Measurements from ENCODE around the gene ITPKB.
"Not testable (repeated sequence)": the region's sequence is repeated elsewhere in the genome, so short reads cannot be mapped to it uniquely, and the experiment has no call there.

The ITPKB gene

DNA sequence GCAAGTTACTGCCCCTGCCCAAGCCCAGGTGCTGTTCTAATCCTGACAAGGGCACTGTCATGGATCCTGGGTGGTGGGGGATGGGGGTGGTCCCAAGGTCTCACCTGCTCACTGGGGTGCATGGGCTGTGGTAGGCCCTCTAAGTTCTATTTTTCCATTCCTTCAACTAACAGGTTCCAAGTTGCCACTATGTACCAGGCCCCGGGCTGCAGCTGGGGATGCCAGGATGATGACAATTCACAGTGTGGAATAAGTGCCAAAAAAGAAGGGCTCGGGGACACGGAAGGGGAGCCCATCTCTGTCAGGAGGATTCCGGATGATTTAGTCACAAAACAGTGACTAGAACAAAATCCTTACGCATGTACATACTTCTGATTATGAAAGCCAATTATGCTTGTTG lies 114.6 kb downstream of the ITPKB start:
- DNase-seq (ENCODE audit: low read depth, low spot score), result no peak

DNA sequence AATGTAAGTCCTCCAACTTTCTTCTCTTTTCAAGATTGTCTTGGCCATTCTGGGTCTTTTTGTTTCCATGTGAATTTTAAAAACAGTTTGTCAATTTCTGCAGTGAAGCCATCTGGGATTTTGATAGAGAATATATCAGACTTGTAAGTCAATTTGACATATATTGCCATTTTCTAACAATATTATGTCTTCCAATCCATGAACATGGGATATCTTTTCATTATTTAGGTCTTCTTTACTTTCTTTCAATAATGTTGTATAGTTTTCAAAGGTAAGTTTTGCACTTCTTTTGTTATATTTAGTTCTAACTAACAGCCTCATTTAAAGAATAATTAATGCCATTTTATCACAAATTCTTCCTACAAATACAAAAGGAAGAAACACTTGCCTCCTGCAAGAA lies 117.1 kb downstream of the ITPKB start:
- DNase-seq (ENCODE audit: low read depth, low spot score), result no peak

DNA sequence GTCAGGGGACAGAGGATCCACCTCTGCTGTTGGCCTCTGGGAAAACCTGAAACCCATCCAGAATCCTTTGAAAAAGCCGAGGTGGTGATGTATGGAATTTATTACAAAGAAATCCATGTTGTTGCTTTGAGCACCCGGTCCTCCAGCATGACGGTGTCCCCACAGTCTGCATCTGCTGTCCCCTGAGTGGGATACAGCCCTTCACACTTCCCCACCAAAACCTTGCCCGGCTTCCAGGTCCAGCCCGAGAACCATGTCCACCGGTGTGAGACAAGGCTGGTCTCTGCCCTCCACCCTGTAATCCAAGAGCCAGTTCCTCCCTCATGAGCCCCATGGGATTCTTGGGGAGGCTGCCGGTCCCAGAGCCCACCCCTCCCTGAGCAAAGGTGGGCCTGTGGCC lies 120.1 kb downstream of the ITPKB start:
- DNase-seq (ENCODE audit: low read depth, low spot score), result no peak

DNA sequence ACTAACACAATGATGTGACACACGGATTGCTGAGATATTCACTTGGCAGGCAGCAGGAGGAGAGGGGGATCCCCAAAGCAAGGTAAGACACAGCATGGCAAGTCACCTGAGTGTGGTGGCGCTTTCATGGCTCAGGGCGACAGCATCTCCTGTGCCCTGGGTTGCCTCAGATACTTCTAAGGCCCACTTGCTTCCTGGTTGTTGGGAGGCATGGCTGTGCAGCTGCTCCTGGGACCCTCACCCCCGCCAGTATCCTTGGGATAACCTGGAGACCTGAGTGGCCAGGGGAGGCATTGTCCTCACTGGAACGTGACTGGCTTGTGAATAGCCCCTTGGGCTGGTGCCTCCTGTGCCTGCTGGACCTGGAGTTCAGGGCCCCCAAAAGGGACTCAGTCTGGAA lies 120.7 kb downstream of the ITPKB start:
- no peak for DNase-seq (ENCODE audit: low read depth, low spot score)

DNA sequence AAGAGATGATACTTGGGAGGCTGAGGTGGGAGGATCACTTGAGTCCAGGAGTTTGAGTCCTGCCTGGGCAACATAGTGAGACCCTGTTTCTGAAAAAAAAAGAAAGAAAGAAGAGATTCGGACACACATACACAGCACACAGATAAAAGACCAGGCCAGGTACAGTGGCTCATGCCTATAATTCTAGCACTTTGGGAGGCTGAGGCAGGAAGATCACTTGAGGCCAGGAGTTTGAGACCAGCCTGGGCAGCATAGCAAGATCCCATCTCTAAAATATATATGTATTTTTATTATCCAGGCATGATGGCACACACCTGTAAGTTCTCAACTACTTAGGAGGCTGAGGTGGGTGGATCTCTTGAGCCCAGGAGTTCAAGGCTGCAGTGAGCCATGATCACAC lies 121.4 kb downstream of the ITPKB start:
- DNase-seq (ENCODE audit: low read depth, low spot score), result not testable (repeated sequence)

DNA sequence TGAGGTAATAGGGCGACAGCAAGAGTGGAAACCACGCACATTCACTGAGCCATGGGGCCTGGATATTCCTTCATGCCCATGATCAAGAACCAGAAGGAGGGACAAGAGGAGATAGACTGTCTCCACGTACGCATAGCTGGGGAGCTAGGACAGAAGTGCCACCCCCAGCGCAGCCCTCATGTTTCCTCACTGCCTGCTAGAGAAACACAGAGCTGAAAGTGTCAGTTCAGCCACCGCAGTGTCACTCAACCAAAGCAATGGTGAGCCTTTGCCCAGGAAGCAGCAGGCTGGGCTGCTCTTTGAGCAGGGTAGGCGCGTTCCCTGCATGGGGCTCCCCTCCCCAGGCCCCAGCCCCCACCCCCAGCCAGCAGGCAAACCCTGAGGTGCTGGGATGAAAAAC lies 122.0 kb downstream of the ITPKB start:
- no peak for DNase-seq (ENCODE audit: low read depth, low spot score)

DNA sequence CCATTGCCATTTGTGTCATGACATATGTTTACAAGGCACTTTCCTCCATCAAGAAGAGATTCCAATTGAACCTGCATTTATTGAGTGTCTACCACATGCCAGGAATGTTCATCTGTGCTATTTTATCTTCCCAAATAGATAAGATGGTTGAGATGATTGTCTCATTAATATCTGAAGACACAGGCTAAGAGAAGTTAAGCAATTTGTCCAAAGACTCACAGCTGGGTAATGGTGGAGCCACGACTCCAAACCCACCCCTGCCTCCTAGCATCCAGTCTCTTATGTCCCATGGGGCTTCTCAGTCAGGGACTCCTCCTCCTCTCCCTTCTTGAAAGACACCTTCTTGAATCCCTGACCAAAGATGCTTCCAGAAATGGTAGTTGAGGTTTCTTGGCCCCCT lies 122.4 kb downstream of the ITPKB start:
- DNase-seq (ENCODE audit: low read depth, low spot score), result no peak

DNA sequence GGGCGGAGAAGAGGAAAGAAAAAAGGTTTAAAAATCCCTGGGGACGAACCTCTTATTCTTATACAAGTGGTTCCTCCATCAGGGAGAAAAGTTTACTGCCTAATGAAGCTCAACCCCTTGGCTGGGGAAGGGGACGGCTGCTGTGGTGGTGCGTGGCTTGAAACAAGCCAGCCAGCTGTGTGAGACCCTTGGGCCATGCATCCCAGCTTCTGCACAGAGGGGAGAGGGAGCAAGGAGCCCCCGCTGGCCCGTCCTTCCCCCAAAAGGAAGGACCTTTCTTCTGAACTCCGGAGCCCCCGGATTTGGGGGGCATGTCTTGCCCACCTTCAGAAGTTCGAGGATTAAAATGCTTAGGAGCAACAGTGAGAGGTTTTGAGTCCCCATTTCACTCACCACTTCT lies 123.2 kb downstream of the ITPKB start:
- DNase-seq (ENCODE audit: low read depth, low spot score), result no peak

DNA sequence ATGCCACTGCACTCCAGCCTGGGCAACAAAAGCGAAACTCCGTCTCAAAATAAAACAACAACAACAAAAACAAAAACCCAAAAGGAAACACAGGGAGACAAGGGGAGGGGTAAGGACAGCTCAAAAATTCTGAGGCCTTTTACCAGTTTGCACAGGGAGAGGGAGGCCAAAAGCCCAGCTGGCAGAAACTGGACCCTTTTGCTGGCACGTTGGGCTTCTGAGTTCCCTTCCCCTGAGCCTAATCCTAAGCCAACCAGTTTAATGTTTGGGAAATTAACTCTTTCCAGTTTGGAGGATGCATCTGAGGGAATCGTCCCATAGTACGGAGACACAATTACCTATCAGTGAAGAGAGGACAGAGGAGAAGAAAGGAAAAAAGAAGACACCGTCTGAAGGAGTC lies 127.1 kb downstream of the ITPKB start:
- DNase-seq (ENCODE audit: low read depth, low spot score), result not testable (repeated sequence)

DNA sequence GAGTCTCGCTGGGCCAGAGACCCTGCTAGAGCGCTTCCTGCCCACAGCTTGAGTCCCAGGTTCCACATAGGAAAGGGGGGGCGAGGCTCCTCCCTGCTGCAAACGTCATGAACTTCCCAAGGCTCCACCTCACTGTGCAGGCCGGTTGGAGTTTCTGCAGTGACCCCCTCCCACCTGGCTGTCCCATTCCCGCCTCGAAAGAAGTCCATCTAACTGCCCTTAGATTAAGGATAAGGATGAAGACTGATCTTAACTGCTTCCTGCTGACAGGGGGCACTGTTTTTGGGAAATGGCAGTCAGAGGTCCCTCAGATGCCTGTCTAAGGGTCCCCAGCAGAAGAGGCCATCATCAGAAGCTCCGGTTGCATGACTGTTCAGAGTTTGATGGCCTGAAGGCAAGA lies 127.8 kb downstream of the ITPKB start:
- no peak for DNase-seq (ENCODE audit: low read depth, low spot score)

DNA sequence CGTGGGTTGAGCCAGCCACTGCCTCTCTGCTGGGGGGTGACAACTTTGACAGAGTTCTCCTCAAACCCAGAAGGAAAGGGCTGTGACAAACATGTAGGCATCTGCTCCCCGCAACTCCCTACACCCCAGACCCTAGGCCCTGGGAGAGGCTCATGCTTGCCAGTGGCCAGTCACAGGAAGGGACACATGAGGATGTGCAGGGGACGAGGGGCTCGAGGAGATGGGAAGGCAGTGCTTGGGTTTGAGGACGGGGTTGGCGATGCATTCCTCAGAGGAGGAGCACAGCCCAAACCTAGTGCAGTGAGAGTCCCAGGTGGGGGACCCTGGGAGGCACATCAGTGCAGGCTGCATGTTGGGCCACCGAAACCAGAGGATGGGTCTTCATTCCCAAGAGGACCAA lies 128.4 kb downstream of the ITPKB start:
- DNase-seq (ENCODE audit: low read depth, low spot score), result no peak

DNA sequence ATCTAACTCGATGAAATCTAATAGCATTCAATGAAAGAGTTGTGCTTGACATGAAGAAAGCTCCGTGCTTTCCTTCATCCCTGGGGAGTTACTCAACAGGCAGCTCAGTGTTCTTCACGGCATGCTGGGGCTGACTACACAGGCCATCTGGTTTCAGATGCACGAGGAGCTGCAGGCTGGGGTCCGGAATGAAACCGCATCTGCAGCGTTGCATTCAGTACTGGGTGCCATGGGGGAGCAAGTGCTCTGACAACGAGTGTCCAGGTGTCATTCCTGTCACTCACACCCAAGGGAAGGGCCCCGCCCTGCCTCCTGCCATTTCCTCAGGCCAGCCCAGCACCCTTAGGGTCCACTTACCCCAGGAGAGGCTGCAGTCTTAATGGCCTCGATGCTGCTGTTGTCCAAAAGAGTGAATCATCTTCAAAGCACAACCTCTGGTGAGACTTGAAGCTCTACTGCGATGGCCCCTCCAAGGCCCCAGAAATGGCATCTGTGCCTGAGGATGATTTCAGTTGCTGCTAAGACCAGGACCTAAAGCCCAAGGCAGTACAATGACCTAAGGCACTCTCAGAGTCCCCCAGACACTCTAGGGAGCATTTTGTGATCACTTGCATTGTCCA lies 129.1 kb downstream of the ITPKB start:
- no peak for DNase-seq (ENCODE audit: low read depth, low spot score)

DNA sequence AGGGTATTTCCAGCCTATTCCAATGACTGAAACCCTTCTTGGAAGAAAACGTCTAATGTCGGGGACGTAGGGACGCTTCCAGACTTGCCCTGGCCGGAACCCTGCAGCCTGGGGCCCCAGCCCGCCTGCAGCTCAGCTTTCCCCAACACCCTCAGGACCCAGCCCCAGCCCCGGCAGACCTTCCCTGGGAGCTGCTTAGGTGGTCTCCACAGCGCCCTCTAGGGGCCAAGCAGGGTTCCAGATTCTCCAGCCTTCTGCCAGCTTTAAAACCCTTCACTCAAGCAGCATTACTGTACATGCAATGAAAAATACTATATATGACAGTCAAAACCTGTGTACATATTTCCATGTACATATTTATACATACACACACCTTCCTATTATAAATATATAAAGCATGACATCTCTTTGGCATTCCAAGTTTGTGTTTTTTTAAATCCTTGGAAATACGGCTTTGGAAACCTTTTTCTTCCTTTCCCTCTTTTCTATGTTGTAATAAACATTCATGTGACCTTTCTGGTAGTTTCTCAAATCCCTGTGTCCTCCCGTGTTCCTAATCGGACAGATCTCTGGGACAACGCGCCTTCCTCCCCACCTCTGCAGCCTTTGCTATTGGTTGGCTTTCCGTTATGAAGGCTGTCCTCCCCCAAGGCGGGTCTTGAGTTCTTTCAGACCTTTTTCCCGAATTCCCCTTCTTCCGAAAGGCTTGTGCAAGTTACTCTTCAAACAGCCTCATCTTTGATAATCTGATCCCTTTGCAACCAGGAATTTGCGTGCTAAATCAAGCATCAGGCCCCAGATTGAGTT lies 130.2 kb downstream of the ITPKB start:
- peak; percentile 52 for DNase-seq (ENCODE audit: low read depth, low spot score)

DNA sequence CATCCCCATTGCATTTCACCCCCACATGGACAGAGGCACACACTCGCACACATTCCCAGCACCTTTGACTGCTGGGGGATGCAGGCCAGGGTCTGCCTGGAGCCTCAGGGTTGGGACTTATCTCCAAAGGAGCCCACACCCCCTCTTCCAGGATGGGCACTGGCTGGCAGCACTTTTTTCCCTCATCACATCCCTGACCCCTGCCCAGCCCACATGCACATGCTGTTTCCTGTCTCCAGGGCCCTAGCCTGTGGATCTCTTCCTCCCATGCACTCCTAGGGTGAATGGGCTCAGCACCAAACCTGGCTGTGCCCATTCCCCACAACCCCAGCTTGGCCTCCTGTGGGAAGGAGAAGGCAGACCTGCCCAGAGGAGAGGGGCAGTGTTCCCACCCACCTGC lies 131.3 kb downstream of the ITPKB start:
- DNase-seq (ENCODE audit: low read depth, low spot score), result no peak

DNA sequence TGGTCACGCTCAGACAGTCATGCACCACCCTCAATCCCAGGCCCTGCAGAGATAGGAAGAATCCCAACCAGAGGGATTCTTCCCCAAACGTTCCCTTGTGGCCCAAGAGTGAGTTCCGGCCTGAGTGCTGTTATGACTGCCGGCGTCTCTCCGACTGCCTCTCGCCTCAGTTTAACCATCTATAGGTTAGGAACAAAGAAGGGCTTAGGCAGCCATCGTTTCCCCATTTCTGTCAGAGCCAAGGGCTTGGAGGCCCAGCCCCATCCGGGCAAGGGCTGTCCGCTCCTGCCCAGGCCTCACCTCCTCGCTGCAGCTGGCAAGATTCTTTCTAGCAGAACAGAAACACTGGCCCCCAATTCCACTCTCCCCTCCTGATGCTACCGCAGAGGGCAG lies 131.8 kb downstream of the ITPKB start:
- DNase-seq (ENCODE audit: low read depth, low spot score), result no peak

DNA sequence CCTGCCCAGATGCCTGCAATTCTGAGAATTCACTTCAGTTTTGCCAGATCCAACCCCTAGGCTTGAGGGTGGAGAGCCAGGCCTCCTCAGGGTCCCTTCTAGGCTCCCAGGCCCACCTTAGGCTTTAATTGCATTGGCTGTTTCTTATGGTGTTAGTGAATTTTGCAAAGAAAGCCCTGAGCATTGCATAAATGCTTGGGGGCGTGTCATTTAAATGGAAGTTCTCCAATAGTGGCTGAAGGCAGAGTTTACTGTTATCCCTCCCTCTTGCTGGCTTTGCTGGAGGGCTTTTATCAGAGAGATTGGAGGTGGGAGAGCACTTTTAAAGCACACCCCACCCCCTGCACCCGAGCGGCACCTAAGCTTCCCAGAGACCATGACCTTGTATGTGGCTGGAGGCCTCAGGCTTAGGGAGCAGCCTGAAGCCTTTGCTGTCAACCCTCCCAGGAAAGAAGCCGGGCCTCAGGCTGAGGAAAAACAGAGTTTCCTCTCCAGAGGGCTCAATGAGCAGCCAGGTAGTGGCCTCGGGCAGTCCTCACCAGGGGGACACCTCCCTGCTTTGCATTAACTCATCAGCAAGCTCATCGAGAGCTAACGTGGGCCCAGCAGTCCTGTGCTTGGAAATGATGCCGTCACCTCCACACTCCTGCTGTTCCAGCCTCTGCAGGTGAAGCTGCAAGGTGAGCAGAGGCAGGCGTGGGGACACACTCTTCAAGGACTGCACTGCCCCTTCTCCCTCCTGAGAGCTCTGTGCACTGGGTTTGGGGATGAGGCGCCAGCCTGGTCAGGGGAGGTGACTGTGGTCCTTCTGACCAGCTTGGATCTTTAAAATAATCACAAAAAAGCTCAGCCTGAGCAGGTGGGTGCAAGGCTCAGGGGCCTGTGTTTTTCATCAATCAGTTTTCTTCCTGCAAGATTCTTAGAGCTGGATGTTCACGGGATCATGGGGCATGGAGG lies 132.5 kb downstream of the ITPKB start:
- DNase-seq (ENCODE audit: low read depth, low spot score), result no peak

DNA sequence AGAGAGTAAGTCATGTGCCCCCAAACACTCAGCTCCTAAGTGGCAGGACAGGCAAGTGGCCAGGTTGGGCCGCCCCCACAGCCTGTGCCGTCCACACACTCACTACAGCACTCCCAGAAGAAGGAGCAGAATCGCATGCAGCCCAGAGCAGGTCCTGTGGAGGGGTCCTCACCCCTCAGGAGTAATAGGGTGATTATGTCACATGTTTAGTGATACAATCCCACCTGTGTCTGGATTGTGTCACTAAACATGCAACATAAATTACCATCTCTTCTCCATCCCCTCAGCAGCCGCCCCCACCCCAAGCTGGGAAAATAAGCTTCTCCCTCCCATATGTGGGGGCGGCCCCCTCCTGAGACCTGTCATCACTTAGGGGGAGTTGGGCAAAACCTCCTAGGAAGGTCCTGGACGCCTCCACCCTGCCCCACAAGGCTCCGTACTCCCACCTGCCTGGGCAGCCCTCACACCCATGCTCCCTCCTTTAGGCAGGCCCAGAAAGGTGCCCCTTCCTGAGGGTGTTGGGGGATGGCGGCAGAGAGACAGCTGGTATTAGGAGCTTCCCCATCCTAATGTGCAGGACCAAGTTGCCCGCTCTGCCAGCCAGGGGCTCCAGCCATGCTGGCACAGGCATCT lies 133.6 kb downstream of the ITPKB start:
- DNase-seq (ENCODE audit: low read depth, low spot score), result no peak

DNA sequence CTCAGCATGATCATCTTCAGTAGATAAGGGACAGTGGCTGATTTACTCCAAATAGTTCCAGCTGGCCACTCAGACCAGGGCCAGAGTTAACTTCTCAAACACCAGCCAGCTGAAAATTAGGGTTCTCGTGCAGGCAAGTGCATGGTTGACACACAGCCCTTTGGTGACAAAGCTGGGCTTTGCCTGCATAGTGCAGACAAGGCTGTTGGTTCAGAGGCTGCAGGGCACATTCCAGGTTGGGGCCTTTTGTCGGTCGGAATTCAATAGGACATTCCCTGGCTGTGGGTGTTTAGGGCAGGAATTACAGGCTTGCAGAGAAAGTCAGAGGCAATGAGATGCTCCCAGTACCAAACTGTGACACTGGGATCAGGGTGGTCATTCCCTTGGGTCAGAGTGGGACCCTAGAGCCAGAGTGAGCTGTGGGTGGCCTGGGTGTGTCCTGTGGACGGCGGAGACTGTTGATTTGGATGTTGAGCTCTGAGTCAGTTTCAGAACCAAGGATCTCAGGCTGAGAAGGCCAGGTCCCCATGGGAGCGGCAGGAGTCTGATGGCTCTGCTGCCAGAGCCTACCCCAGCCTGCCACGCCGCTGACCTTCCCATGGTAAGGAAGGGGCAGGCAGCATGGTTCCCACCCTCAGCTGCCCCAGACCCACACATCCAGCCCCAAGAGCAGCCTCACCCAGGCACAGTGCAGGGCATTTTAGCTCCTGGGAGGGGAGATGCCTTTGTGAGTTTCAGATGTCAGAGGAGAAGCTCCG lies 134.3 kb downstream of the ITPKB start:
- peak; percentile 35 for DNase-seq (ENCODE audit: low read depth, low spot score)

DNA sequence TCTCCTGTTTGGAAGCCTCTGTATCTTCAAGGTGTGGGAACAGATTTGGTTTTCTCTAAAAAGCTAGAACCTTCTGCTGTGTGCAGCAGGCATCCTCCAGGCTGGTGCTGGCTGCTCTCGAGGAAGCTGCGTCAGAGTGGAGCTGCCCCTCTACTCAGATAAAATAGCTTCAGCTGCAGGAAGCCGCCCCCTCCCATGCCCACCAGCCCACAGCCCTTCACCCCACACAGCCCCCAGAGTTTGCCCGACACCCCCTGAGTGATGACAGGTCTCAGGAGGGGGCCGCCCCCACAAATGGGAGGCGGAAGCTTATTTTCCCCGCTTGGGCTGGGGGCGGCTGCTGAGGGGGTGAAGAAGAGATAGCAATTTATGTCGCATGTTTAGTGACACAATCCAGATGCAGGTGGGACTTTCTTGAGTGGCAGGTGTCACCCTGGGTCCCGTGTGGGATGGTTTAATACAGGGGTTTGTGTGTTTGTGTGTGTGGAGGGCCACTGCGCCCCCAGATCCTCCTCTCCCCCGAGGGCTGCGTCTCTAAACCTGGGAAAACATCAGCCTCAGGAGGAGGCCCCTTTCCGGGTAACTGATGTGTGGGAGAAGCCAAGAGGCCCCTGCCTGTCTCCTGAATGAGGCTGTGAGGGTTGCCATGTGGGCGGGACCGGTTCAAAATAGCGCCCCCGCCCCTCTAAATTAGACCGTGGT lies 135.1 kb downstream of the ITPKB start:
- no peak for DNase-seq (ENCODE audit: low read depth, low spot score)

DNA sequence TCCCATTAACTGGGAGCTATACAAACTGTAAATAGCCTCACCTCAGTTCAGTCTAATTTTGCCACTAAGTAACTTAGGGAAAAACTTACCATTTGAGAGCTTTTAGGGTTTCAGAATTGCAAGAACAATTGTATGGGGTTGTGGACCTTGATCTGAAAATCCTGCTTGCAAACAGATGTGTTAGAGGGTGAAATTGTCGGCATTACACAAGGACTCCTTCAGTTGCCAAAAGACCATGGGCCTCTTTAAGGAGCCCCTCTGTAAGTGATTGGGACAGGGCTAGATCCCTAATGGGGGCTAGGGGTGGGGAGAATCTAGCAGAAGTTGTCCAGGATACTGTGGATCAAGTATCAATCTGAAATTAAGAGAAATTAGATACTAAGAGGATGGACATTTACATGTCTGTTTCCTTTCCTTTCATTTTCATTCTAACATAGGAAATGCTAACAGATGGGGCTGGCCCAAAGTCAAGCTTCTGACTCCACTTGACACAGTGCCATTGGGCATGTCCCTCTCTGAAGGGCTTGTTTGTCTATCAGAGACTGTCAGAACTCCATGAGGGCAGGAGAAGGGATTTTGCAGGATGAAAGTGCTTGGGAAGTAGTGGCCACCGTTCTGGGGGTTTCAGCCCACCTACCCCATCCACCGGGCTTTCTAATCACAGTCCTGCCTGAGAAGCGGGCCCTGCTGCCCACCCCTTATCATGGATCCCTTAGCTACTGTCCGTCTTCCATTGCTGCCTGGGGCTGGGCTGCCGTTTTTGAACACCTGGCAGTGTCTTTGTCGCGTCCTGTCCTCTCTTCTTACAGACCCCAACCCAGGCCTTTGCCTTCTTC lies 135.8 kb downstream of the ITPKB start:
- DNase-seq (ENCODE audit: low read depth, low spot score), result no peak
